ENCODE results near the gene ANXA11.

ANXA11 gene

DNA sequence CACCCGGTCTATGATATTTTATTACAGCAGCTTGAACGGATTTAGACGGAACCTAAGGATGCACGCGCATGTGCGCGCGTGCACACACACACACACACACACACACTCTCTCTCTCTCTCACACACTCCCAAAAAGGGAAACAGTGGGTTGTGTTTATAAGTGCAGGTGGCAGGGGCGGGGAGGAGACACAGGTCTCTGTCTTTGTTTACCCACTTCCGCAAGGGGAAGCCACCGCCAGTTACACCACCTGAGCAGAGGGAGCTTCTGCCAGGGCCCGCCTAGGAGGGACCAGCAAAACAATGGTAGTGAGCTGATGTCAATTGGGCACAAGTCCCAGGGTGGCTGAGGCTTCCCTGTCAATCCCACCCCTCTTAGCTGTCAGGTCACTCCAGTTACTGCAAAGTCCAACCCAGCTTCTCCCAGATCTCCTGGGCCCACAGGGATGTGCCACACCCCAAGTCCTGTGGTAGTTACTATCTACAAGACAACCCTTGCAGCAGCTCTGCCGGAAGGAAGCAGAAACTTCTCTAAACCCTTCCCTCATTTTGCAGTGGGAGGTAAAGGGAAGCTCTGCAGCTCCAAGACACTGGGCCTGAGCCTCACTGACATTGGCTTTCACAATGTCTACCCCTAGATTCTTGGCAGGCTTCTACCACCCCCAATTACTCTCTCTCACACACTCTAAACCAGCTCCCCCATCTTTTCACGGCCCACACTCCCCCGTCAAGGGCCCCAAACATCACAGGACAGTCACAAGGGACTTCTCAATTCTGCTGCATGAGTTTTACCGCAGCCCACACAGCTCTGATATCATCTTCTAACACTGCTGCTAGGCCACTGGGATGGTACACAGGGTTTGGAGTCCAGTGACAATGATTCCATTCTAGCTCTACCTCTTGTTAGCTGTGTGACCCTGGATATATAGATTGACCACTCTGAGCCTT lies 17.6 kb downstream of the ANXA11 start:
- peak; percentile 71 for DNase-seq

GRCh38 chr10:80187060-80187459 lies 18.3 kb downstream of the ANXA11 start:
- DNase-seq = no peak

DNA sequence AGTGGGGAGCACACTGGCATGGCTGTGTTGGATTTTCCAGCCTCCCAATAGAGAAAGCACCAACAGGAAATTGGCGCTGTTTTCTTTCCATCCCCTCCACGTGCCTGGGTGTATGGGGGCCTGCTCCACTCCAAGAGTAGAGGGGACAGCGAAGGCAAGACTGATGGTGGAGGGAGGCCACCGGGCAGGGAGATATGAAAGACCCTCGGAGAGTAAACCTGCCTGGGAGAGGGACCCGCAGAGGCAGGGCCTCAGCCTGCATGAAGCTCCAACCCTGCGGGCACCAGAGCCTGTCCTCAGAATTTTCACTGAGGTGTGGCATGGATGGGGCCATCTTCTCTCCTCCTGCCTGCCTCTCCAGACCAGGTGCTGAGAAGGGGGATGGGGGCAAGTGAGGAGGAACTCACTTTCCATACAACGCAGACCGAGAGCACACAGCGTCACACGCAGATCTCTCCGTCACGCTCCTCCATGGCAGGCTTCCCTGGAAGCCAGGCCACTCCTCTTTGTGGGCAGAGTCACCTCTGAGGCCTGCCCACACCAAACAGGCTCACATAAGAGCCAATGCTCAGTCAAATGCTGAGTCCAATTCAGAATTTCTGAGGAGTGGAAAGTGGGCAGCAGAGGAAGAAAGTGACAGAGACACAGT lies 18.8 kb downstream of the ANXA11 start:
- DNase-seq = peak; percentile 62

GRCh38 chr10:80185578-80186299 lies 19.6 kb downstream of the ANXA11 start:
- no peak for DNase-seq

GRCh38 chr10:80184291-80184690 lies 21.0 kb downstream of the ANXA11 start:
- no peak for DNase-seq

DNA sequence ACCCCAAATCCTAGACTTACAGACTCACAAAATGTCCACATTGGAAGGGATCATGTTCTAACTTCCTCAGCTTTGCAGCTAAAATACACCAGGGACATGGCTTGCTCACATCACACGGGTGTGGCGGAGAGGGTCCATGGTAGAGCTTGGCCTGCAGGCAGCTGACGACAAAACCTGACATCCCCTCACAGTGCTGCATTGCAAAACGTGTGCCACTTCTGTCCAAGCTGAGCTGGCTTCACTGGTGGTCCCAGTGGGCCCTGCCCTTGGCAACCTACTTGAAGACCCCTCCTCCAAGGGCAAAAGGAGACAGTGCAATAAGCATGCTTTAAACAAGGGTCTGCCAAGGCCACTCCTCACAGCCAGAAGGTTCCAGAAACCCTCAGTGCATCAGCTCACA lies 21.9 kb downstream of the ANXA11 start:
- no peak for DNase-seq

DNA sequence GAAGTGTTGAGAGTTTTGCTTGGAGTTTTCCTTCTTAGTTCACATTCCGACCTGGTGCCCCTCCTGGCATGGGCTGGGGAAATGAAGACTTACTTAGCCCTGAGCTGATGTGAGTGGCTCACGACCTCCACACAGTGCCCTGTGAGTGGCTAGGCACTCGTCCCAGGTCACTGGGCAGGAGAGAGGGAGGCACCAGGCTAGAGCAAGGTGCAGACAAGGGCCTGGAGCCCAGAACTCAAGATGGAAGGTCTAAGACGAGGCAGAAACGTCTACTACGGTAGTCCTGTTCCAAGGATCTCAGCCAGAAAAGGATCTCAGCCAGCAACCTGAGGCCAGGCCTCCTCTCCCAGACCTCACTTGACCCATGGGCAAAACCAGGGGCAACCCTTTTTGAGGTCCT lies 22.4 kb downstream of the ANXA11 start:
- no peak for DNase-seq

- no peak for DNase-seq
These were observed 27.3 kb downstream of the ANXA11 start for GRCh38 chr10:80177781-80178636.

- DNase-seq = no peak
These were observed 28.8 kb downstream of the ANXA11 start for GRCh38 chr10:80176526-80176925.

DNA sequence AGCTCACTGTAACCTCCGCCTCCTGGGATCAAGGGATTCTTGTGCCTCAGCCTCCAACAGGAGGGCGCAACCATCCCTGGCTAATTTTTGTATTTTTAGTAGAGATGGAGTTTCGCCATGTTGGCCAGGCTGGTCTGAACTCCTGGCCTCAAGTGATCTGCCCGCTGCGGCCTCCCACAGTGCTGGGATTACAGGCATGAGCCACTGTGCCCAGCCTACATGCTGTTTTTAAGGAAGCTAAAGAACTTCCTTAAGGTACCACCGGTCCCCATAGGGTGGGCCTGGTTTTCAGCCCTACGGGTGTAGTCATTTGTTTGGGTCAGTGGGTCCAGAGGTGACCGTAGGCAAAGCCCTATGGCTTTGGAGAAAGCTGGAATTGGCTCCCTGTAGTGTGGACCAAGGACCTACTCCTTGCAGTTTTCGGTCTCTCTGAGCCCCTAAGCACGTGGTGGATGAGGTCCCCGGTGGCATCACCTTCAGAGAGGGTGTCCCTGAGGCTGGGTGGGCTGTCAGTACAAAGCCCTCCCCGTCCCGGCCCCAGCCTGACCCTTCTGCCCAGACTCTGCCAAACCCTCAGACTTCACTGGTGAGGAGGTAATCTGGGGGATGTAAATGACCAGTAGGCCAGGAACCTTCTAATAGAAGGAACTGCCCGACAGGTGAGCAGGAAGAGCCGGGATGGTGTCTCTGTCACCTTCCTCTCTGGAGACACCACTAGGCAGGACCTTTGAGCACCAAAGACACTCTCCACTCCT lies 30.5 kb downstream of the ANXA11 start:
- no peak for DNase-seq

DNA sequence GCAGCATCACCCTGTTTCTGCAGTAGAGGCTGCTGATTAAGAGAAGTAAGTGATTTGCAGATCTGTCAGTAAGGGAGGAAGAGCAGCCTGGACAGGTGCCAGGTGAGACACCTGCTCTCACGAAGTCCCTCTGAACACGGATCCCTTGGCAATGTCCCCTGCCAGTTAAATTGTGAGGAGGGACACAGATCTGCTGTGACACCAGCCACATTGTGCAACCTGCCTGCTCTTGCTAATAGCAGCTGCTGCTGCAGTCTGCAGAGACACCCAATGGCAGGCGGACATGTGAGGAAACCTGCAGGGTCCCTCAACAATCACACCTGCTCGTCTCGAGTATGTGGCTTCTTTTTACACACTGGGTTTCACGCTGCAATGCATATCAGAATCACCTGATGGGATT lies 31.9 kb downstream of the ANXA11 start:
- DNase-seq = peak; percentile 95

DNA sequence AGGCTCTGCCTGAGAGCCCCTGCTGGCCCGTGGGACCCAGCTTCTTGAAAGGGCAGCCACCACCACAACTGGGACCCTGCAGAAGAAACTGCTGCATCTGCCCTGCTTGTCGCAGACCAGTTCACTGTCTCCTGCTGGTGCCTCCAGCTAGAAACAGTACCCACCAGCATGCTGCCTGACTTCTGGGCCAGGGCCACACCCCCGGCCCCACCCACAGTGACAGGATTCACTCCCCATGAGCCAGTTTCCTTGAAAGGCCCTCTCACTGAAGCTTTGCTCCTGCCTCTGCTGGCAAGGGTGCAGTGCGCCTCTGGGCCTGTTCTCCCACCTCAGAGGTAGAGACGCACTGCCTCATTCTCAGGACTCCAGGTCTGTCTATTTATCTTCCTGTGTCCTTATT lies 32.4 kb downstream of the ANXA11 start:
- peak; percentile 51 for DNase-seq

DNA sequence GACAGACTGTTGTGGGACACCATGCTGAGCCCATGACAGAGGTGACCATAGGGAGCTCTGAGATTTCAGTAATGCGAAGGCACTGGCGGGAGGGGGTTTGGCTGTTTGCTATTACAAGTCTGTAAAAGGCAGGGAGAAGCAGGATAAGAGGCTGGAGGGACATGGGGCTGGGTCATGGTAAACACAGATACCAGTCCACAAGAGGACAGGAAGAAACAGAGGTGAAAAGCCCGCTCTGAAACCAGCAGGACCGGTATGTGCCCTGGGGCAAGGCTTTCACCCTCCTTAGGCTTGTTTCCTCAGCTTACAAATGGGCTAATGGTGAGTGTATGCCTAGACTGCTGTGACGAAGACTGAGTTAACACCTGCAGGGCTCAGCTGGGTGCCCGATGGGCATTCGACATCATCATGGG lies 34.1 kb downstream of the ANXA11 start:
- peak; percentile 41 for DNase-seq

- no peak for DNase-seq
These were observed 34.7 kb downstream of the ANXA11 start for GRCh38 chr10:80170641-80171040.

DNA sequence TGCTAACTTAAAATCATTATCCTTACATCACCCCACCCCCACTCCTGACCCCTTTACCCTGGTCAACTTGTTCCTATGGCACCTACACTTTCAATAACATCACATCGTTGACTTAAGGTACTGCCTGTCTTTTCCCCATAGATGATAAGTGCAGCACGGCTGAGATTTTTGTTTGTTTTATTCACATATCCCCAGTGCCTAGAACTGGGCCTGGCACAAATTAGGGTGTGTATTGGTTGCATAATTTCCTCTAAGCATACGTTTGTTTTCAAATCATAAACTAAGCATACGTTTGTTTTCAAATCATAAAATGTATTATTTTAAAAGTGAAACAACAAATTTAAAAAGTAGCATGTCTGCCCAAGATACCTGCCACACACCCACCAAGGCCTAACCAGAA lies 35.3 kb downstream of the ANXA11 start:
- DNase-seq = no peak

DNA sequence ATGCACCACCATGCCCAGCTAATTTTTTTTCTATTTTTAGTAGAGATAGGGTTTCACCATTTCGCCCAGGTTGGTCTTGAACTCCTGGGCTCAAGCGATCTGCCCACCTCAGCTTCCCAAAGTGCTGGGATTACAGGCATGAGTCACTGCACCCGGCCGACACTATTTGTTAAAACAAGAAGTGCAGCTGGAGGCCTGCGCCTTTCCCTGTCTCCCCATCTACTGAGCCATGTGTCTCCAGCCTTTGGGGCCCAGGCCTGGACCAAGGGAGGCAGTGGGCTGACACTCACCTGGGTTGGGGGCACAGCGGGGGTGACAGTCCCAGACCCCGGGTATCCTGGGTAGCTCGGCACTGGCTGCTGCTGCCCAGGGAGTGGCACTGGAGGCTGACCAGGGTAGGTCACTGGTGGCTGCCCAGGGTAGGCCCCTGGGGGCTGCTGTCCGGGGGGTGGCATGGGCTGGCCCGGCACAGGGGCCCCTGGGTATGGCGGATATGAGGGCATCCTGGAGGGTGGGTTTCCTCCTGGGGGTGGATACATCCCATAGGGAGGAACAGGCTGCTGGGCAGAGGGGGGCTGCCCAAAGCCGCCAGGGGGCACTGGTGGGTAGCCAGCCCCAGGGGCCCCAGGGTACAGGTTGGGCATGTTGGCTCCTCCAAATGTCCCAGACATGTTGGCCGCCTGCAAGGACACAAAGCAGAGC lies 36.5 kb downstream of the ANXA11 start:
- DNase-seq = no peak

- DNase-seq = no peak
These were observed 37.2 kb downstream of the ANXA11 start for GRCh38 chr10:80168162-80168511.

DNA sequence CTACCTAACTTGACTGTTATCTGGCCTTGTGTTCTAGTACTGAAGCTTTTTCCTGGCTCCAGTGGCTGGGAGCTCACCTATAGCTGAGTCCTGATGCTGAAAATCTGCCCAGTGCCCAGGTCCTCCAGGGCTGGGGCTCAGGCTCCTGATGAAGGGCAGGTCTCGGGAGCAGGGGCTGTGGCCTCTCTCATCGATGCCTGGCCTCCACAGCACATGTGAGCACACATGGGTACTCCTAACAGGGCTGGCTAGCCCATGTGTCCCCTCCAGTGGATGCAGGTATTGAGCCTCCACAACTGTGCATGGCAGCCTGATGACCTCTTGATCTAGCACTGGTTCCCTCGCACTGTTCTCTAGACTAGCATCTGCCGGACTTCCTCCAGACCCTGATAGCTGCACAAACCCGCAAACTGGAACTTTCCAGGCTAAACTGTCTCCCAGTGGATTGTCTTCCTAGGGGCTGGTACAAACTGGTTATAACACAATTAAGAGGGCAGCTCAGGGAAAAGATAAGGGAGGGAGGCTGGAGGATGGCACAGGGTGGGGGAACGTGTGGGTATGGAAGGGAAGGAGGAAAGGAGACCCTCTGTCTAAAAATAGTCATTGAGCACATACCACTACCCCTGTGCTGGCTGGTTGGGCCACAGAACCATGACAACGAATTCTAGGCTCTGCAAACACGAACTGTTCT lies 37.7 kb downstream of the ANXA11 start:
- DNase-seq = no peak

DNA sequence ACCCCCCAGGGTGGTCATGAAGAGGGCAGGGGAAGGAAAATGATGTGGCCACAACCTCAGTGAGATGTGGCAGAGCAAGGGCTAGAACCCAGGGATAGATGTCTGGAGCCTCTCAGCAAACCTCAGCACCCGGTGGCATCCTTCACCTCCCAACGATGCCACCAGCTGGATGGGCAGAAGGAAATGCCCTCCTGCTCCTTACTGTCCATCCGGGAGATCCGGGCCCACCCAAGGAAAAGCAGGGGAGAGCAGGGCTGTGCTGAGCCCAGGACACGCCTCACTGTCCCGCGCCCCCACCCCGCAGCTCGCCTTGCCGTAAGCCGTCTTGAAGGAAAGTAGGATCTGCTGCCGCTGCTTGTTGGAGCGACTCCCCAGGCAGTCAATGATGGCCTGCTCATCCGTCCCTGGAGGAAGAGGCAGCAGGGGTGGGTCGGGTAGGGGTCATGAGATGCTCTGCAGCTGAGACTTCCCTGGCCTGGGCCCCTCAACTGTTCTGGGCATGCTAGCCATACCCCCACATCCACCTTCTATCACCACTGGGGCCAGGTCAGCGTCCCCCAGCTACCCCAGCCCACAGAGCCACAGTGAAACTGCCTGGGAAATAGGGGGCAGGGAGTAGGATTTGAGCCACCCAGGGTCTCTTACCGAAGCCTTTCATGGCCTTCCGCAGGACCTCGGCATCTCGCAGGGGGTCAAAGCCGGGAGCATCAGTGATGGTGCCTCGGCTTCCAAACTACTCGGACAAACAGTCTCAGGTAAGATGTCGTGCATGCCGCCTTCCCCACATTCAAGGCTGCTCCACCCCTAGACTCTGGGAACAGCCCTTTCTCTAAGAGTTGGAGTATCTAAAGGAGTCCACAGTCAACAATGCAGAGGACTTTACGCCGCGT lies 38.5 kb downstream of the ANXA11 start:
- DNase-seq = no peak

DNA sequence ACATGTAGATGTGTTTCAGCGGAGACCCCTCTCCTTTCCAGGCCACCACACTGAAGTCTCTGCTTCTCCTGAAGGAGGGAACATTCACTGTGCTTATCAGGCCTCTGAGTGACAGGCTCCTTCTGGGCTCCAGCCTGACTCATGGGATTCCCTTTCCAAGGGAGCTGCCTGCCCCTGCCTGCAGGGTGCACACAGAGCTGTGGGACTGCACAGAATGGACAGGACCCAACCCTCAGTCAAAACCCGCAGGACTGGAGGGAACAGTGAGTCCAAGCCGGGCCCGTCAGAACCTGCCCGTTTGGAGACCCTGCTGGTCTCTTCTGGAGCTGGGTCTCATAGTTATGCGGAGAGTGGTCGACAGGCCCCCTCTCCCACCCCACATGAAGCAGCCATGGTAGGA lies 40.2 kb downstream of the ANXA11 start:
- no peak for DNase-seq
